Hypothalamus (tissue), 51 donors: ENCODE measurements around the gene GRIN3B.
"Not testable (repeated sequence)": the region's sequence is repeated elsewhere in the genome, so short reads cannot be mapped to it uniquely, and the experiment has no call there.

Experiments used
- DNase-seq, 51 donors: peaks; one replicate each; lab custom pipeline; 2025; lab: John Stamatoyannopoulos, UW

GRIN3B gene

DNA sequence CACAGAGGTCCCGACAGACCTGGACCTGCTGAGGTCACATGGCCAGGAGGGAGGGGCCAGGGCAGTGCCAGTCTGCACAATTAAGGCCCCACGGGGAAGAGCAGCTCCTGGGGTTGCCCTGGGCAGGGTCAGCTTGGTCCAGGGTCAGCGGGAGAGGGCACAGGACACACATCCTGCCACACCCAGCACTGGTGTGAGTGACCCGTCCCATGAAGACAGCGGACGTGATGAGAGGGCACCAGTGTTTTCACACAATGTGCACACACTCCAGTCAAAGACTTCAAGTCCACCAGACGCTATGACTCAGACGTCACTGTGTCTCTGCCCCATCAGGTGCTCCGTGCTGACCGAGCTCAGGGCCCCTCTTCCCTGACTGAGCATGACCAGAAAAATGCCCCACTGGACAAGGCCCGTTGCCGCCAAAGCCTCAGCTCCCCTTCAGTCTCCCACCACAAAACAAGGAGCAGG, 16.5 kb downstream of the GRIN3B start:
- DNase-seq: peak in 4 of 51 donors; percentile 13 to 53 (median 22)

DNA sequence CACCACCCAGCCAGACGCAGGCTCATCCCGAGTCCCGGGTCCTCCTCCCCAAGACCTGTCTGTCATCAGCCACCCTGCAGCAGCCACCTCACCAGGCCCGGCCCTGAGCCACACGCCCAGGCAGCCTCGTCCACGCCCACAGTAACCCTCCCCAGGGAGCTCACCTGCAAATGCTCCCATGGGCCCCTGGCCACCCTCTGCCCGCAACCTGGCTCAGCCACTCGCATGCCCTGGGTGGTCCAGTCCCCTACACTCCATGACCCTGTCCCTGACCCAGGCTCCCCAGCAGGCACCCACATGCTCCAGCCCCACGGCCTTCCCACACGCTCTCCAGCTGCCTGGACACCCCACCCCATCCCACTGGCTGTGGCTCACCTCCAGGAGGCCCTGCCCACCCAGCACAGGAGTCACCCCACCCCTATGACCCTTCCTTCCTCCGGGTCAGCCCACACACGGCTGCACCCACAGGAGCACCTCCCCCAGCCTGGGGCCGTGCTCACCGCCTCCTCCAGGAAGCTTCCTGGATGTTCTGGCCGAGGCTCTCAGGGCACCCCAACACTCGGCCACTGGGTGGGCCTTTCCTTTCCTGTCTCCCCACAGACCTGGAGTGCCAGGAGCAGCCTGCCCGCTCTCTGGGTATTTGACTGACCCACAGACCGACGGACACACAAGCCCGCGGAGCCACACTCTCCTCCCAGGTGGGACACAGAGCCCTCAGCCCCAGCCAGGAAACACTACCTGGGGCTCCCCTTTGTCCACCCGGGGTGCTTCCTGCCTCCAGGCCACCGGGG, 17.1 kb downstream of the GRIN3B start:
- DNase-seq: no peak

DNA sequence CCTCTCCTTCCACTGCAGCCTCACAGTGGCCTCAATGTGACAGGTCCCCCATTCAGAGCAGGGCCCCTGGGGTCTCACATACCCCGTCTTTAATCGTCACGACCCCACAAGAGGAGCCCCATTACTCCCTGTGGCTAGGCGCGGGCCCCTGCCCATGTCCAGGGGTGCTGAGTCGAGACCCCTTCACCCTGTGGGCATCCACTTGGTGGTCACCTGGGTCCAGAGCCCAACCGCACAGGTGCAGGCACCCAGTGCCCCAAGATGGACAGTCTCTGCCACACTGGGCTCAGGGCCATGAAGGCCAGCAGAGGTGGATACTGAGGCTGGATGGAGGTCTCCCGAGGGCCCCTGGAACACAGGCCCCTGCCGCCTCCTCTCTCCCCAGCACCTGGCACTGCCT, 17.7 kb downstream of the GRIN3B start:
- DNase-seq: no peak

- DNase-seq: no peak
Observed at GRCh38 chr19:1018393-1018792, 18.2 kb downstream of the GRIN3B start.

DNA sequence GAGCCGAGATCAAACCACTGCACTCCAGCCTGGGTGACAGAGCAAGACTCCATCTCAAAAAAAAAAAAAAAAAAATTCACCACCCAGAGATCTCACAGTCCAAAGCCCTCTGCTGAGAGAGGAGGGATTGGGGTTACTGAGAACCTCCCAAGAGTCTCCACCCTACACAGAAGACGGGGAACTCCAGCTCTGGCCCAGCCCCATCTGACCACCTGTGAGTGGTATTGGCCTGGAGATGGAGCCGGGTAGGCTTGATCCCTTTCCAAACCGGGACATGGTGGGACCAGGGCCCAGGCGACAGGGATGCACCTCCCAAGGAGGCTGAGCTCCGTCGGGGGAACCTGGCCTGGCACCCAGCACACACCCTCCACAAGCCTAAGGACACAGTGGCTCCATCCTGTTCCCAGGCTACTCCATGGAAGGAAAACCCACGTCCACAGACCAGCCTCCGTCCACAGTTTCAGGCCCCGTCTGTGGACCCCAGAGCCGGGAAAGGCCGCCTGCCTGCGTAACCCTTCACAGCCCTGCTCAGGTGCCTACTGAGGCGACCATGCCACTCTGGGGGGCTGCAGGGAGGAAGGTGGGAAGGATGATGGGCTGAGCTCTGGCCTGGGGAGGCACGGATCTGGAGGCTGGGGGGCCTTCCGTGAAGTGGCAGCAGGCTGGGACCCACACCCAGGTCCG, 18.9 kb downstream of the GRIN3B start:
- DNase-seq: no peak

DNA sequence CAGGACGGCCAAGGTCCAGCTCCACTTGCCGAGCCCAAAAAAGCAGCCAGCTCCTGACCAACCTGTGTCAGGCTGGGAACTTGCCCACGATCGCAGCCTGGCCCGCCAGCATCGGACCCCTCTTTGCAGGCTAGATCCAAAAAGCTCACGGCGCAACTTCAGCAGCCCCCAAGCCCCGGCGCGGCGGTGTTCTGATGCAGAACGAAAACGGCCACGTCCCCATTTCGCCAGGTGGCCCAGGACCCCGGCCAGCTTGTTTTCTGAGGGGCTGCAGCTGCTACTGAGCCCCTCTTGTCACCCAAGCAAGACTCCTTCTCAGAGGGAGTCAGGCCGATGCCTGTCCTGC, 19.4 kb downstream of the GRIN3B start:
- no peak for DNase-seq

- DNase-seq: peak in 8 of 51 donors; percentile 24 to 51 (median 38)
Observed at GRCh38 chr19:1019980-1020867, 20.0 kb downstream of the GRIN3B start.

GRCh38 chr19:1020868-1021425, 20.7 kb downstream of the GRIN3B start, which contains the start of gene TMEM259:
Gene TMEM259, minus strand, starts transcription at chr19:1021123. Its CDS starts 127 bp downstream, at chr19:1020996.
- DNase-seq: peak; percentile 39 to 98 (median 93)

- DNase-seq: not testable (repeated sequence)
Observed at GRCh38 chr19:1023883-1024188, 23.6 kb downstream of the GRIN3B start.

DNA sequence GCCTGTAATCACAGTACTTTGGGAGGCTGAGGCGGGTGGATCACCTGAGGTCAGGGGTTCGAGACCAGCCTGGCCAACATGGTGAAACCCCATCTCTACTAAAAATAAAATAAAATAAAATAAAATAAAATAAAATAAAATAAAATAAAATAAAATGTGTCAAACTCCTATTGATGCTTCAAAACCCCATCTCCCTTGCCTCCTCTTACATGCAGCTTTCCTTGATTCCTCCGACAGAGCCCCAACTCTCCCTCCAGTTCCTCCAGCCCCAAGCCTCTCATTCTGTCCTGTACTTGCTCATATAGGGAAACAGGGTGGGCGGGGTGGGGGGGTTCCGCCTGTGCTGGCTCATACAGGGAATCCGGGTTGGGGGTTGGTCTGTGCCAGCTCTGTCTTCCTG, 24.9 kb downstream of the GRIN3B start:
- not testable (repeated sequence) for DNase-seq

GRCh38 chr19:1025960-1026782, 26.0 kb downstream of the GRIN3B start, which contains the start of gene CNN2:
Gene CNN2, plus strand, starts transcription at chr19:1026608. Its CDS starts 54 bp downstream, at chr19:1026662.
- DNase-seq: peak in 5 of 51 donors; percentile 9 to 51 (median 16)

- no peak for DNase-seq
Observed at GRCh38 chr19:1026783-1027649, 26.8 kb downstream of the GRIN3B start.

DNA sequence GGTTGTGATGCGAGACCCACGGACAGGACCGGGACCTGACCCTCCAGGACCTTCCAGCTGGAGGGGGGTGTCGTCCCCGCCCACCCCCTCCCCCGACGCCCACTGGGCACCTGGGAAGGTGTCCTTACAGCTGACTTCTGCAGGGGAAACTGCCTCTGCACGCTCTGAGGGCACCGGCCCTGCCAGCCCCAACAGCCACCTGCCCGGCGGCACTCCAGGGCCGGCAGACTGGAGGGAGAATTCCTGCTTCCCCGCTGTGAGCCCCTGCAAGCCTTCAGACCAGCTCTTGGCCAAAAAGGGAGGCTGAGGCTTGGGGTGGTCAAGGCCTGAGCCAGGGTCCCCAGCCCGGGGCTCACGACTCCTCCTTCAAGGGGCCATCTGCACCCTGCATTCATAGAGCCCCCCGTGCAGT, 27.4 kb downstream of the GRIN3B start:
- no peak for DNase-seq

- DNase-seq: peak in 1 of 51 donors; percentile 9
Observed at GRCh38 chr19:1028062-1028926, 28.1 kb downstream of the GRIN3B start.

DNA sequence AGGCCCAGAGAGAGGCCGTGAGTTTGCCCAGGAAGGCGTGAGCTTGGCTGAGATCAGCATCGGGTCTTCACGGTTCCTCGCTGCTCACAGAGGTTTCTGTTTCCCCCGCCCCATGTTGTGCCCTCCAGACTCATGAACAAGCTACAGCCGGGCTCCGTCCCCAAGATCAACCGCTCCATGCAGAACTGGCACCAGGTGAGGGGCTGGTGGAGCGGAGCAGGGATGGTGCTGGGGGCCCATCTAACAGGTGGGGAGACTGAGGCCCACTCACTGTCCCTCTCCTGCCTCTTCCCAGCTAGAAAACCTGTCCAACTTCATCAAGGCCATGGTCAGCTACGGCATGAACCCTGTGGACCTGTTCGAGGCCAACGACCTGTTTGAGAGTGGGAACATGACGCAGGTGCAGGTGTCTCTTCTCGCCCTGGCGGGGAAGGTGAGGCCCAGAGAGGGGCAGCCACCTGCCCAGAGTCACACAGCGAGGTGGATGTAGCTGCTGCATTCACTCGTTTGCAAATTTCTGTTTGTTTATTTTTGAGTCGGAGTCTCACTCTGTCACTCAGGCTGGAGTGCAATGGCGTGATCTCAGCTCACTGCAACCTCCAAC, 32.1 kb downstream of the GRIN3B start:
- no peak for DNase-seq

- DNase-seq: no peak
Observed at GRCh38 chr19:1035998-1036621, 35.9 kb downstream of the GRIN3B start.

- DNase-seq: no peak
Observed at GRCh38 chr19:1037621-1038064, 37.4 kb downstream of the GRIN3B start.
